B cell (primary cell): ENCODE measurements around the gene PIN4. TPM values are rescaled to one million over a fixed set of nuclear protein-coding genes. Genes with fewer than 3 reads are reported as not detected.
"Not testable (repeated sequence)": the region's sequence is repeated elsewhere in the genome, so short reads cannot be mapped to it uniquely, and the experiment has no call there.

Experiments used
- ATAC-seq: fragments of 200-7000 bp; cut with Tn5 transposase; one replicate; pipeline ENCODE4 v1.10.0; 2021; ENCODE audit warnings: low read depth, mild to moderate bottlenecking, moderate number of reproducible peaks, moderate library complexity
- CTCF ChIA-PET: fragments of 350-600 bp; sonication (Branson Sonifier 250); formaldehyde crosslinking; loops from one replicate; lab custom pipeline; 2021; ENCODE audit warnings: antibody characterized with exemption, inconsistent platforms; lab: Charles Lee
- POLR2A ChIA-PET: fragments of 350-600 bp; sonication (Branson Sonifier 250); formaldehyde crosslinking; loops from one replicate; lab custom pipeline; 2021; ENCODE audit warnings: antibody characterized with exemption; lab: Charles Lee
- DNase-seq: peaks from one replicate; pipeline ENCODE4 v3.0.0; 2013
- H2AFZ ChIP-seq: 2 replicates; pipeline ENCODE4 v1.6.1; 2012; ENCODE audit warnings: mild to moderate bottlenecking, low read depth, low read length; ENCODE audit not compliant: insufficient read depth, poor library complexity, severe bottlenecking
- H3K27ac ChIP-seq, 2 donors: 1 replicate in 1 of 2; 2 replicates in 1 of 2; pipeline ENCODE4 v1.5.1; 2012 to 2013; ENCODE audit warnings: low read length in 2 of 2, mild to moderate bottlenecking in 2 of 2, moderate library complexity in 1 of 2
- H3K27me3 ChIP-seq, 4 experiments: fragments of 200-600 bp in 1 of 4; sonication (generic) in 1 of 4; replicated peaks in 1 of 4; 1 replicate in 2 of 4; 2 replicates in 2 of 4; pipeline versions ENCODE4 v1.6.1 to v1.7.0; 2013 to 2016; ENCODE audit warnings: low read length in 3 of 4, mild to moderate bottlenecking in 2 of 4, mixed read lengths in 1 of 4, moderate library complexity in 1 of 4; ENCODE audit not compliant: insufficient read depth in 4 of 4, control insufficient read depth in 3 of 4; ENCODE audit errors: control extremely low read depth in 1 of 4
- H3K36me3 ChIP-seq, 2 experiments: replicated peaks in 1 of 2; 1 replicate in 1 of 2; 2 replicates in 1 of 2; pipeline versions ENCODE4 v1.6.1 to v1.7.1; 2013; ENCODE audit warnings: low read length in 1 of 2; ENCODE audit not compliant: insufficient read depth in 2 of 2, control insufficient read depth in 1 of 2; ENCODE audit errors: control extremely low read depth in 1 of 2, extremely low read depth in 1 of 2
- H3K4me1 ChIP-seq, 2 donors: fragments of 200-600 bp in 1 of 2; sonication (generic) in 1 of 2; 1 replicate in 1 of 2; 2 replicates in 1 of 2; pipeline versions ENCODE4 v1.5.1 to v1.6.1; 2013 to 2017; ENCODE audit warnings: low read length in 2 of 2; ENCODE audit not compliant: control insufficient read depth in 2 of 2, insufficient read depth in 2 of 2
- H3K4me2 ChIP-seq: replicated peaks from 2 replicates; pipeline ENCODE3; 2012; ENCODE audit warnings: mild to moderate bottlenecking, low read depth, low read length; ENCODE audit not compliant: poor library complexity, severe bottlenecking
- H3K4me3 ChIP-seq, 5 experiments: fragments of 200-600 bp in 1 of 5; sonication (generic) in 1 of 5; 1 replicate in 3 of 5; 2 replicates in 2 of 5; pipeline versions ENCODE4 v1.5.1 to v1.7.0; 2011 to 2016; ENCODE audit warnings: low read length in 4 of 5, mild to moderate bottlenecking in 4 of 5, low read depth in 2 of 5, control low read depth in 1 of 5, moderate library complexity in 1 of 5; ENCODE audit not compliant: insufficient read depth in 1 of 5; ENCODE audit errors: control extremely low read depth in 1 of 5, extremely low read depth in 1 of 5
- H3K79me2 ChIP-seq: fragments of 200-600 bp; sonication (generic); one replicate; pipeline ENCODE4 v1.6.0; 2016; ENCODE audit warnings: low read length; ENCODE audit not compliant: control insufficient read depth, insufficient read depth
- H3K9ac ChIP-seq: fragments of 200-600 bp; sonication (generic); 2 replicates; pipeline ENCODE4 v1.6.1; 2017; ENCODE audit warnings: mild to moderate bottlenecking, low read length, moderate library complexity
- H3K9me3 ChIP-seq, 3 donors: one replicate each; pipeline versions ENCODE4 v1.6.1 to v1.7.1; 2013; ENCODE audit warnings: low read length in 2 of 3; ENCODE audit not compliant: control insufficient read depth in 2 of 3, insufficient read depth in 1 of 3; ENCODE audit errors: control extremely low read depth in 1 of 3
- H4K20me1 ChIP-seq: 2 replicates; pipeline ENCODE4 v1.6.0; 2012; ENCODE audit warnings: mild to moderate bottlenecking, low read length; ENCODE audit not compliant: insufficient read depth, control insufficient read depth, poor library complexity, severe bottlenecking
- H3K27ac Mint-ChIP-seq: one replicate; pipeline ENCODE4 v1.8.0; 2021; ENCODE audit warnings: mixed read lengths
- H3K27me3 Mint-ChIP-seq: one replicate; pipeline ENCODE4 v1.8.0; 2021; ENCODE audit warnings: mixed read lengths
- H3K4me1 Mint-ChIP-seq: one replicate; pipeline ENCODE4 v1.8.0; 2021; ENCODE audit warnings: mixed read lengths
- H3K4me3 Mint-ChIP-seq: one replicate; pipeline ENCODE4 v1.8.0; 2021; ENCODE audit warnings: mixed read lengths
- H3K9me3 Mint-ChIP-seq: one replicate; pipeline ENCODE4 v1.8.0; 2022; ENCODE audit warnings: mixed read lengths; ENCODE audit not compliant: insufficient read depth
- EZH2 ChIP-seq: IDR thresholded peaks from 2 replicates; pipeline ENCODE4 v1.6.1; 2012; ENCODE audit warnings: borderline replicate concordance, low read depth, mild to moderate bottlenecking, moderate library complexity, low read length; ENCODE audit not compliant: insufficient read depth, poor library complexity, severe bottlenecking
- WGBS: methylation state at CpG from one replicate; pipeline ENCODE4 v1.1.5; 2013; ENCODE audit warnings: missing lambda C conversion rate; ENCODE audit not compliant: insufficient coverage; 5-methylcytosine and 5-hydroxymethylcytosine counted together
- intact Hi-C: fragments of 100-400 bp; cut with micrococcal nuclease; formaldehyde crosslinking; loops from one replicate; pipeline ENCODE4 v1.10.0; 2022
- polyA plus RNA-seq: library from polyadenylated mRNA; depleted of rRNA; stranded (reverse); fragments of >200 nt; gene quantifications from 2 replicates; pipeline ENCODE4 v1.2.3, GENCODE V29; 2012
- total RNA-seq, 2 donors: library from RNA; stranded (reverse); fragments of 120-200 nt in 1 of 2; gene quantifications; 1 replicate in 1 of 2; 2 replicates in 1 of 2; pipeline versions ENCODE4 v1.2.3 to v1.2.4, GENCODE V29; 2013 to 2022
- TF ChIP-seq, protein P1 (sequence below): fragments of 200-600 bp; IDR thresholded peaks from one replicate; pipeline ENCODE4 v1.8.0; 2022; ENCODE audit warnings: antibody characterized with exemption, mild to moderate bottlenecking

Gene PIN4
- total and polyA plus RNA-seq, 2 donors (not counting 1 experiment from before 2014, with no cell fraction given): 2.5 to 16.0 TPM

GRCh38 chrX:72165551-72165950 is 16.0 kb upstream of the PIN4 start:
- Histone ChIP-seq H4K20me1 (no peaks in the 10 kb centered on the region), H3K36me3 (no peaks in the 10 kb centered on the region), H2AFZ (no peak overlapping the region), H3K4me1 (no peaks in the 10 kb centered on the region), H3K79me2 (no peaks in the 10 kb centered on the region), H3K9ac (no peak overlapping the region), H3K27me3 (no peaks in the 10 kb centered on the region), H3K4me2 (no peak overlapping the region), H3K4me3 (no peak overlapping the region), H3K27ac (no peak overlapping the region), H3K9me3 (no peaks in the 10 kb centered on the region)
- DNase-seq (no peak), ATAC-seq (no peak)
- Mint-ChIP-seq H3K27ac (no peak overlapping the region), H3K9me3 (no peaks in the 10 kb centered on the region), H3K4me1 (peaks cover 4% of the 10 kb centered on the region), H3K27me3 (peaks cover 5% of the 10 kb centered on the region), H3K4me3 (no peak overlapping the region)
- ChIA-PET POLR2A (no interaction called here), CTCF (no interaction called here)
- intact Hi-C loops: no loop called here
- WGBS: no CpG with 5 or more reads among the region's 4 CpGs
- TF ChIP-seq, protein P1, sequence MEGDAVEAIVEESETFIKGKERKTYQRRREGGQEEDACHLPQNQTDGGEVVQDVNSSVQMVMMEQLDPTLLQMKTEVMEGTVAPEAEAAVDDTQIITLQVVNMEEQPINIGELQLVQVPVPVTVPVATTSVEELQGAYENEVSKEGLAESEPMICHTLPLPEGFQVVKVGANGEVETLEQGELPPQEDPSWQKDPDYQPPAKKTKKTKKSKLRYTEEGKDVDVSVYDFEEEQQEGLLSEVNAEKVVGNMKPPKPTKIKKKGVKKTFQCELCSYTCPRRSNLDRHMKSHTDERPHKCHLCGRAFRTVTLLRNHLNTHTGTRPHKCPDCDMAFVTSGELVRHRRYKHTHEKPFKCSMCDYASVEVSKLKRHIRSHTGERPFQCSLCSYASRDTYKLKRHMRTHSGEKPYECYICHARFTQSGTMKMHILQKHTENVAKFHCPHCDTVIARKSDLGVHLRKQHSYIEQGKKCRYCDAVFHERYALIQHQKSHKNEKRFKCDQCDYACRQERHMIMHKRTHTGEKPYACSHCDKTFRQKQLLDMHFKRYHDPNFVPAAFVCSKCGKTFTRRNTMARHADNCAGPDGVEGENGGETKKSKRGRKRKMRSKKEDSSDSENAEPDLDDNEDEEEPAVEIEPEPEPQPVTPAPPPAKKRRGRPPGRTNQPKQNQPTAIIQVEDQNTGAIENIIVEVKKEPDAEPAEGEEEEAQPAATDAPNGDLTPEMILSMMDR: no peak
- TF ChIP-seq EZH2: no peak

DNA sequence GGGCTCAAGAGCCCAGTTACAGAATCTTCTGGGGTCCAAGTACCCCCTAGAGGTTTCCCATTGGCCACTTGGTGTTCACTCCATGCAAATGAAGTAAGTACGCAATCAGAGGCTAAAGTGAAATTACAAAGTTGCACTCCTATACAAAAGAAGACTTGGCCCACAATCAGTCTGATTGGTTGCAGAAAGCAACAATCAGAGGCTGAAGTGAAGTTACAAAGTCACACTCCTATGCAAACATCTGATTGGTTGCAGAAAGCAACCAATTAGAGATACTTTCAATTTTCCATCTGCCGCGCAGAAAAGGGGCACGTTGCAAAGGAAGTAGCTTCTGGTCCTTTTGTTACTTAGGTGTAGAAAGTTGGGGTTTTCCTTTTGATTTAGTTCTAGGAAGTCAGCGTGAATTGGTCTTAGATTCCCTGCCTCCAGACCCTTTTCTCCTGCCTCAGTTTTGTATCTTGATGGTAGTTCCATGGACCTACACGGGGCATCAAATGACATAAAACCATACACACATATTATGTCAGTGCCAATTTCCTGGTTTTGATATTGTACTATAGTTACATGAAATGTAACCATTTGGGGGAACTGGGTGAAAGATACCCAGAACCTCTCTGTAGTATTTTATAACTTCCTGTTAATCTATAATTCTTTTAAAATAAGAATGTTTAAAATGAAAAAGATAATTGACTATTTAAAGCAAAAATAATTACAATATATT is 12.4 kb upstream of the PIN4 start:
- peak; percentile 39 for DNase-seq
- POLR2A ChIA-PET: no interaction called here
- no peaks in the 10 kb centered on the region for H3K27me3 ChIP-seq
- CTCF ChIA-PET: no interaction called here
- peak overlapping the region; percentile 40 for H3K4me2 ChIP-seq
- no CpG with 5 or more reads among the region's 6 CpGs for WGBS
- H3K4me3 ChIP-seq: peak overlapping the region in 4 of 5 experiments; percentile 14 to 41 (median 21)
- H3K27ac ChIP-seq: peak overlapping the region; percentile 18 to 51
- Mint-ChIP-seq H3K27me3 (no peaks in the 10 kb centered on the region), H3K4me1 (peaks cover 4% of the 10 kb centered on the region), H3K9me3 (no peaks in the 10 kb centered on the region), H3K27ac (peak overlapping the region; percentile 81), H3K4me3 (peak overlapping the region; percentile 78)
- no peaks in the 10 kb centered on the region for H3K36me3 ChIP-seq
- no peaks in the 10 kb centered on the region for H3K9me3 ChIP-seq
- peak; percentile 60 for ATAC-seq
- H3K4me1 ChIP-seq: no peaks in the 10 kb centered on the region
- H4K20me1 ChIP-seq: no peaks in the 10 kb centered on the region
- TF ChIP-seq, protein P1: no peak
- no peak for TF ChIP-seq EZH2
- H3K79me2 ChIP-seq: no peaks in the 10 kb centered on the region
- intact Hi-C loops: no loop called here
- H2AFZ ChIP-seq: peak overlapping the region; percentile 51
- H3K9ac ChIP-seq: peak overlapping the region; percentile 32

DNA sequence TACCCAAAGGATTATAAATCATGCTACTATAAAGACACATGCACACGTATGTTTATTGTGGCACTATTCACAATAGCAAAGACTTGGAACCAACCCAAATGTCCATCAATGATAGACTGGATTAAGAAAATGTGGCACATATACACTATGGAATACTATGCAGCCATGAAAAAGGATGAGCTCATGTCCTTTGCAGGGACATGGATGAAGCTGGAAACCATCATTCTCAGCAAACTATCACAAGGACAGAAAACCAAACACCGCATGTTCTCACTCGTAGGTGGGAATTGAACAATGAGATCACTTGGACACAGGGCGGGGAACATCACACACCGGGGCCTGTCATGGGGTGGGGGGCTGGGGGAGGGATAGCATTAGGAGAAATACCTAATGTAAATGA is 5.3 kb upstream of the PIN4 start:
- H3K27ac Mint-ChIP-seq, H3K4me3 ChIP-seq, H3K9me3 ChIP-seq, H3K9ac ChIP-seq, H3K36me3 ChIP-seq, H3K4me1 ChIP-seq, H3K27me3 Mint-ChIP-seq, CTCF ChIA-PET, DNase-seq, H3K4me2 ChIP-seq, H3K9me3 Mint-ChIP-seq, H3K4me3 Mint-ChIP-seq, H4K20me1 ChIP-seq, H3K27me3 ChIP-seq, intact Hi-C loops, H3K4me1 Mint-ChIP-seq, POLR2A ChIA-PET, H2AFZ ChIP-seq, H3K79me2 ChIP-seq, H3K27ac ChIP-seq, ATAC-seq: not testable (repeated sequence)
- no CpG with 5 or more reads among the region's 5 CpGs for WGBS
